Colonic mucosa (tissue), 4 donors: ENCODE data around the gene ONECUT2. TPM values are rescaled to one million over a fixed set of nuclear protein-coding genes. Genes with fewer than 3 reads are reported as not detected.

Experiments used
- DNase-seq: peaks from one replicate; pipeline ENCODE4 v3.0.0-alpha.2; 2020
- H3K27ac ChIP-seq: fragments of 200-600 bp; one replicate; pipeline ENCODE4 v1.8.0; 2021
- H3K27me3 ChIP-seq: fragments of 200-600 bp; one replicate; pipeline ENCODE4 v1.8.0; 2021
- H3K36me3 ChIP-seq: fragments of 200-600 bp; one replicate; pipeline ENCODE4 v1.8.0; 2021
- H3K4me1 ChIP-seq: fragments of 200-600 bp; one replicate; pipeline ENCODE4 v1.8.0; 2021; ENCODE audit warnings: mild to moderate bottlenecking
- H3K4me3 ChIP-seq: fragments of 200-600 bp; one replicate; pipeline ENCODE4 v1.8.0; 2021
- H3K9ac ChIP-seq, 2 donors: one replicate each; pipeline ENCODE4 v1.7.0; 2013; ENCODE audit warnings: control low read depth in 2 of 2, low read depth in 2 of 2, low read length in 2 of 2
- H3K9me3 ChIP-seq: fragments of 200-600 bp; one replicate; pipeline ENCODE4 v1.8.0; 2021
- CTCF ChIP-seq: fragments of 200-600 bp; IDR thresholded peaks from one replicate; pipeline ENCODE4 v1.8.0; 2022; ENCODE audit warnings: antibody characterized with exemption, mild to moderate bottlenecking
- intact Hi-C: fragments of 100-400 bp; cut with DNase I; formaldehyde crosslinking; loops from one replicate; pipeline ENCODE4 v1.14.1; 2022
- total RNA-seq, 2 donors: library from RNA; stranded (reverse); fragmentation: NEBNext Ultra II Directional in 1 of 2; extraction: Animal tissue kit (Norgen Biotek cat#: 25700) in 1 of 2; gene quantifications; one replicate each; pipeline ENCODE4 v1.2.1, GENCODE V29; 2021
- donor health status: healthy.
- donor health status: DM: no; HTN: no; CAD: no.
- donor health status: DM: no; HTN: no; CAD: no.

The ONECUT2 gene
- total RNA-seq, 2 donors from 2014 or later, result 0.05 to 0.49 TPM

DNA sequence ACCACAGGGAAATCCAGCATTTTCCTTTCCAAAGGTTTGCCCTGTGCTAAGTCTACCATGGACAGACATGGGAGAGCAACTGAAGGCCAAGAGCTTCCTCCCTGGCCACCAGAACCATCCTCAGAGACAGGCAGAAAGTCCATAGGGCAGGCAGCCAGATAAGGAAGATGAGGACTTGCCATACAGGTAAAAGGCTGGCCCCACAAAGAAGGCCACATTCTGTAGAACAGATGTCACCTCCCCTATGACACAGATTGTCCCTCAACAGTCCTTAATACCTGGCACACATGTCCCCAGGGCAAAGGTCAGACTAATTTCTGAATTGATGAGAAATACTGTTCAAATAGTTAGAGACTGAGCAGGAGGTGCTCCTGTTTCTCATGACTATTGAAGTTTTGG, 99.3 kb downstream of the ONECUT2 start:
- no peaks in the 10 kb centered on the region for H3K4me1 ChIP-seq
- H3K9ac ChIP-seq, result no peak overlapping the region
- TF ChIP-seq CTCF, result no peak
- H3K4me3 ChIP-seq, result no peak overlapping the region
- DNase-seq, result no peak
- H3K9me3 ChIP-seq, result no peaks in the 10 kb centered on the region
- H3K27me3 ChIP-seq, result no peaks in the 10 kb centered on the region
- intact Hi-C loops, result no loop called here
- H3K36me3 ChIP-seq, result no peaks in the 10 kb centered on the region
- H3K27ac ChIP-seq, result no peak overlapping the region

DNA sequence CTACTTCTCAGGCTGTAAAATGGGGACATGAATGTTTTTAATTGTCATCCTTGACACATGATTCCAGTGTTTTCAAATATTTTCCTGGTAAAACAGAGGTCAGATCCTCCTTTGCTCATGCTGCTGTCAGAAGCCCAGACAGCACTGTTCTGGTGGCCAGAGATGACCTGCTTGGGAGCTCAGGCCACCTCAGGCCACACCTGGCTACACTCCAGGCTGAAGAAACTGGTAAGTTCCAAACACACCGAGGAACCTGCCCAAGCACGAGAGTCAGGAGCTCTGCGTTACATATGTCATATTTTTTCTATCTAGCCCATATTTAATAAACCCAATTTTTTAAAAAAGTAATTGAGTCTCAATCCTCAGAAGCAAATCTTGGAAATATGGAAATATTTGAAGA, 103.4 kb downstream of the ONECUT2 start:
- Histone ChIP-seq H3K27ac (no peak overlapping the region), H3K4me1 (no peaks in the 10 kb centered on the region), H3K4me3 (no peak overlapping the region), H3K9me3 (no peaks in the 10 kb centered on the region), H3K9ac (no peak overlapping the region), H3K27me3 (no peaks in the 10 kb centered on the region), H3K36me3 (no peaks in the 10 kb centered on the region)
- no peak for TF ChIP-seq CTCF
- no peak for DNase-seq
- intact Hi-C loops, result no loop called here

DNA sequence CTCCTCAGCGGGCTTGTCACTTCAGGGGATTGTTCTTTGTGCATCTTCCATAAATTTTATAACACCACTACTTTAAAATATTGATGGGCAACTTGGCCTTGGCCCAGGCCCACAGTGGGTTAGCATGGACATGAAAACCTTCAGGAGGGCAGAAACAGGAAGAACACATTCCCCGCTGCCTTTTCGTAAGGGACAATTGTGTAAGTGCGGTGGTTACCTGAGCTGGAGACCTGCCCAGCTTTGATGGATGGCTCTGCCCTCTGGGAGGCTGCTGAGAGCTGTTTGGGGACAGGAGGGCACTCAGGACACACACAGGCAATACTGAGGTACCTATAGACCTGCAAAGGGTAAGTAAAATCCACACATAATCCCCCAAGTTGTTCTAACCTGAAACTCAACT, 104.5 kb downstream of the ONECUT2 start:
- Histone ChIP-seq H3K9me3 (no peaks in the 10 kb centered on the region), H3K4me3 (no peak overlapping the region), H3K36me3 (no peaks in the 10 kb centered on the region), H3K4me1 (no peaks in the 10 kb centered on the region), H3K9ac (no peak overlapping the region), H3K27ac (no peak overlapping the region), H3K27me3 (no peaks in the 10 kb centered on the region)
- TF ChIP-seq CTCF, result no peak
- intact Hi-C loops, result no loop called here
- DNase-seq, result no peak

Other genes starting within 250 kb of the ONECUT2 start
- gene ST8SIA3, start 82.8 kb upstream of the ONECUT2 start, total RNA-seq, result under 1 TPM; 0.05 TPM
- gene FECH, start 151.3 kb downstream of the ONECUT2 start, total RNA-seq, result 10 to 100 TPM; 16.5 to 19.4 TPM
- gene NARS1, start 186.5 kb downstream of the ONECUT2 start, total RNA-seq, result 100 to 1,000 TPM; 139 to 164 TPM